H1 (cell line): ENCODE data around the gene FAM222B. TPM values are rescaled to one million over a fixed set of nuclear protein-coding genes. Genes with fewer than 3 reads are reported as not detected.

Experiments
- CTCF ChIA-PET: fragments of 300-600 bp; sonication (Branson Sonifier 250); formaldehyde crosslinking; loops from one replicate; lab custom pipeline; 2021; ENCODE audit not compliant: partially characterized antibody; lab: Charles Lee
- POLR2A ChIA-PET: fragments of 300-600 bp; sonication (Branson Sonifier 250); formaldehyde crosslinking; loops from one replicate; lab custom pipeline; 2021; ENCODE audit warnings: inconsistent platforms; ENCODE audit not compliant: partially characterized antibody; lab: Charles Lee
- DNase-seq, 2 experiments: peaks; one replicate each; pipeline versions ENCODE4 v3.0.0 to v3.0.0-alpha.2; 2010 to 2022; ENCODE audit warnings: low spot score in 2 of 2, low read depth in 1 of 2, mixed read lengths in 1 of 2
- FAIRE-seq: peaks from 2 replicates; lab custom pipeline; 2011; peaks lifted over from hg19 to GRCh38; lab: Jason Lieb, UNC
- H2AFZ ChIP-seq: 2 replicates; pipeline ENCODE4 v1.8.1; 2012; ENCODE audit warnings: low read length, inconsistent platforms
- H2AK5ac ChIP-seq: 2 replicates; pipeline ENCODE4 v1.6.1; 2013; ENCODE audit warnings: low read depth, low read length
- H2BK120ac ChIP-seq: replicated peaks from 2 replicates; pipeline ENCODE3; 2013; ENCODE audit warnings: low read depth, low read length, inconsistent platforms
- H2BK12ac ChIP-seq: 2 replicates; pipeline ENCODE4 v1.6.1; 2013; ENCODE audit warnings: low read depth, low read length
- H2BK15ac ChIP-seq: 2 replicates; pipeline ENCODE4 v1.6.1; 2013; ENCODE audit warnings: low read length
- H2BK20ac ChIP-seq: 2 replicates; pipeline ENCODE4 v1.6.1; 2013; ENCODE audit warnings: low read length
- H2BK5ac ChIP-seq: 2 replicates; pipeline ENCODE4 v1.6.1; 2013; ENCODE audit warnings: low read depth, low read length
- H3K14ac ChIP-seq: 2 replicates; pipeline ENCODE4 v1.6.1; 2013; ENCODE audit warnings: inconsistent platforms; ENCODE audit not compliant: insufficient read length
- H3K18ac ChIP-seq: 2 replicates; pipeline ENCODE4 v1.6.1; 2013; ENCODE audit warnings: low read length; ENCODE audit errors: extremely low read depth
- H3K23ac ChIP-seq: 2 replicates; pipeline ENCODE4 v1.6.1; 2013; ENCODE audit warnings: inconsistent platforms; ENCODE audit not compliant: insufficient read length
- H3K23me2 ChIP-seq: 2 replicates; pipeline ENCODE4 v1.6.1; 2013; ENCODE audit warnings: low read depth, low read length
- H3K27ac ChIP-seq: 2 replicates; pipeline ENCODE4 v1.6.1; 2011; ENCODE audit warnings: low read depth, low read length, inconsistent platforms
- H3K27me3 ChIP-seq, 4 experiments: replicated peaks in 1 of 4; 1 replicate in 1 of 4; 2 replicates in 3 of 4; pipeline versions ENCODE4 v1.6.1 to v1.8.1; 2011 to 2013; ENCODE audit warnings: low read length in 3 of 4, mild to moderate bottlenecking in 3 of 4, inconsistent platforms in 2 of 4, mixed read lengths in 2 of 4, moderate library complexity in 1 of 4; ENCODE audit not compliant: control insufficient read depth in 3 of 4, insufficient read depth in 3 of 4; ENCODE audit errors: extremely low read depth in 1 of 4
- H3K36me3 ChIP-seq, 4 experiments: 2 replicates each; pipeline versions ENCODE4 v1.6.1 to v1.8.1; 2011 to 2013; ENCODE audit warnings: mild to moderate bottlenecking in 4 of 4, low read length in 3 of 4, moderate library complexity in 2 of 4, control low read depth in 1 of 4, inconsistent platforms in 1 of 4; ENCODE audit not compliant: insufficient read depth in 4 of 4, control insufficient read depth in 2 of 4
- H3K4ac ChIP-seq: replicated peaks from 2 replicates; pipeline ENCODE3; 2013; ENCODE audit warnings: low read length, low read depth, mixed read lengths, inconsistent platforms; ENCODE audit not compliant: insufficient read length
- H3K4me1 ChIP-seq, 4 experiments: replicated peaks in 1 of 4; 1 replicate in 1 of 4; 2 replicates in 3 of 4; pipeline versions ENCODE4 v1.6.1 to v1.8.1; 2011 to 2013; ENCODE audit warnings: low read length in 3 of 4, inconsistent platforms in 2 of 4, mixed read lengths in 1 of 4; ENCODE audit not compliant: insufficient read depth in 4 of 4, control insufficient read depth in 3 of 4
- H3K4me2 ChIP-seq, 2 experiments: 2 replicates each; pipeline versions ENCODE4 v1.6.1 to v1.8.1; 2011 to 2013; ENCODE audit warnings: low read depth in 2 of 2, low read length in 2 of 2, control low read depth in 1 of 2, inconsistent platforms in 1 of 2, mild to moderate bottlenecking in 1 of 2; ENCODE audit not compliant: insufficient read depth in 1 of 2
- H3K4me3 ChIP-seq, 4 experiments: fragments of 200-600, 300-600 bp in 1 of 4; sonication (generic), shearing (Covaris generic), sonication (Bioruptor Twin) in 1 of 4; 2 replicates each; pipeline versions ENCODE4 v1.5.1 to v1.8.1; 2011 to 2016; ENCODE audit warnings: low read length in 4 of 4, low read depth in 3 of 4, control low read depth in 2 of 4, inconsistent platforms in 2 of 4, mild to moderate bottlenecking in 2 of 4, mixed read lengths in 1 of 4, moderate library complexity in 1 of 4; ENCODE audit not compliant: insufficient read depth in 2 of 4; ENCODE audit errors: extremely low read depth in 1 of 4
- H3K56ac ChIP-seq: replicated peaks from 2 replicates; pipeline ENCODE3; 2013; ENCODE audit warnings: low read depth, mild to moderate bottlenecking, mixed read lengths, low read length, inconsistent platforms; ENCODE audit not compliant: insufficient read length
- H3K79me1 ChIP-seq: 2 replicates; pipeline ENCODE4 v1.6.1; 2013; ENCODE audit warnings: low read depth, low read length, control low read depth
- H3K79me2 ChIP-seq, 2 experiments: 2 replicates each; pipeline versions ENCODE4 v1.6.1 to v1.8.1; 2012 to 2013; ENCODE audit warnings: low read length in 2 of 2, mild to moderate bottlenecking in 2 of 2, inconsistent platforms in 1 of 2; ENCODE audit not compliant: insufficient read depth in 2 of 2, control insufficient read depth in 1 of 2
- H3K9ac ChIP-seq, 4 experiments: replicated peaks in 1 of 4; 1 replicate in 1 of 4; 2 replicates in 3 of 4; pipeline versions ENCODE4 v1.6.1 to v1.8.1; 2011 to 2013; ENCODE audit warnings: low read depth in 3 of 4, low read length in 3 of 4, control low read depth in 2 of 4, mild to moderate bottlenecking in 2 of 4, moderate library complexity in 2 of 4, inconsistent platforms in 1 of 4; ENCODE audit errors: extremely low read depth in 1 of 4
- H3K9me3 ChIP-seq, 2 experiments: 2 replicates each; pipeline versions ENCODE4 v1.6.1 to v1.8.1; 2012 to 2013; ENCODE audit warnings: mild to moderate bottlenecking in 2 of 2, moderate library complexity in 2 of 2, control low read depth in 1 of 2, inconsistent platforms in 1 of 2, low read depth in 1 of 2, low read length in 1 of 2, mixed read lengths in 1 of 2; ENCODE audit not compliant: insufficient read depth in 2 of 2
- H4K20me1 ChIP-seq, 2 experiments: replicated peaks in 1 of 2; 2 replicates each; pipeline versions ENCODE3 to v1.8.1; 2011 to 2013; ENCODE audit warnings: inconsistent platforms in 2 of 2, low read length in 2 of 2, mild to moderate bottlenecking in 1 of 2; ENCODE audit not compliant: insufficient read depth in 2 of 2, control insufficient read depth in 1 of 2
- H4K5ac ChIP-seq: 2 replicates; pipeline ENCODE4 v1.6.1; 2013; ENCODE audit warnings: low read length, low read depth, mixed read lengths, inconsistent platforms; ENCODE audit not compliant: insufficient read length
- H4K8ac ChIP-seq: 2 replicates; pipeline ENCODE4 v1.8.0; 2013; ENCODE audit warnings: mild to moderate bottlenecking, moderate library complexity, low read length, inconsistent platforms; ENCODE audit not compliant: insufficient read depth; ENCODE audit errors: extremely low read depth
- H4K91ac ChIP-seq: replicated peaks from 2 replicates; pipeline ENCODE3; 2013; ENCODE audit warnings: low read length, mixed read lengths, inconsistent platforms; ENCODE audit not compliant: insufficient read length
- CEBPB ChIP-seq: IDR thresholded peaks from 2 replicates; pipeline ENCODE4 v1.6.1; 2012; ENCODE audit warnings: low read depth, low read length
- CHD2 ChIP-seq: IDR thresholded peaks from 2 replicates; pipeline ENCODE4 v1.6.1; 2012; ENCODE audit warnings: low read length, improper control_type of control experiment
- WGBS, 2 experiments: shearing (Covaris generic) in 1 of 2; methylation state at CpG; one replicate each; pipeline versions ENCODE4 v1.1.6 to v1.1.7; 2013 to 2015; ENCODE audit warnings: low lambda C conversion rate in 2 of 2, mixed read lengths in 2 of 2, inconsistent platforms in 1 of 2, low coverage in 1 of 2, missing lambda C conversion rate in 1 of 2; ENCODE audit not compliant: insufficient replicate concordance in 2 of 2, insufficient coverage in 1 of 2, insufficient read length in 1 of 2; ENCODE audit errors: extremely low coverage in 1 of 2, missing lambda C conversion rate in 1 of 2; 5-methylcytosine and 5-hydroxymethylcytosine counted together
- polyA plus RNA-seq, 7 experiments: library from polyadenylated mRNA; depleted of rRNA in 3 of 7; stranded (reverse) in 5 of 7; unstranded in 2 of 7; fragments of >200 nt in 5 of 7; fragments of 200-250 nt in 2 of 7; gene quantifications; 1 replicate in 5 of 7; 2 replicates in 1 of 7; 4 replicates in 1 of 7; pipeline versions ENCODE4 v1.2.1 to v1.2.3, GENCODE V29; 2011 to 2013; ENCODE audit warnings: missing spikeins in 2 of 7, mixed read lengths in 2 of 7
- total RNA-seq: library from RNA; stranded (reverse); fragmentation: NEBNext Ultra II Directional; extraction: Animal tissue kit (Norgen Biotek cat#: 25700); gene quantifications from 2 replicates; pipeline ENCODE4 v1.2.1, GENCODE V29; 2021

FAM222B gene
- total and polyA plus RNA-seq, 2 of the 8 experiments (the other 6 are each of a cell fraction or from before 2014, with no cell fraction given), result 42.1 to 81.7 TPM

DNA sequence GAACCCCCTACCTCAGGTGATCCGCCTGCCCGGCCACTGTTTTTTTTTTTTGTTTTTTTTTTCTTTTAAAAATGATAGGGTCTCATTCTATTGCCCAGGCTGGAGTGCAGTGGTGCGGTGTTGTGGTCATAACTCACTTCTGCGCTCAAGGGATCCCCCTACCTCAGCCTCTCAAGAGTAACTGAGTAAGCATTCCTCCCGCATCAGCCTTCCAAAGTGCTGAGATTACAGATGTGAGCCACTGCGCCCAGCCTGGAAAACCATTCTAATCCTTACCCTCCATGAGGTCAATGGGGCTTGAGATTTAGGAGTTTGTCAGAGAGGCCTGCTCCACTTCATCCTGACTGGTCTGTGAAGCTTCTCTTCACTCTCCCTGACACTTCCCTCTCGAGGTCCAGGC, 24.7 kb upstream of the FAM222B start:
- Histone ChIP-seq H3K79me2 (no peaks in the 10 kb centered on the region), H3K23ac (no peak overlapping the region), H3K27ac (no peak overlapping the region), H3K36me3 (no peaks in the 10 kb centered on the region; a peak in 1 of 8 replicates), H4K20me1 (no peaks in the 10 kb centered on the region), H2BK5ac (peak overlapping the region; percentile 52; the same call in 1 of the 2 replicates), H3K9me3 (no peaks in the 10 kb centered on the region), H2BK15ac (0 out of 2 replicates have a peak overlapping the region, but pooled peaks have one; percentile 81), H2AK5ac (no peak overlapping the region), H3K4me1 (peaks cover 0 to 6% (median 0%) of the 10 kb centered on the region in 4 experiments; a peak in 1 of 7 replicates), H3K56ac (no peak overlapping the region), H3K9ac (no peak overlapping the region), H4K91ac (no peak overlapping the region), H3K4me3 (no peak overlapping the region), H3K18ac (no peak overlapping the region), H2BK12ac (no peak overlapping the region; the same call in 1 of the 2 replicates), H2BK120ac (no peak overlapping the region), H2BK20ac (no peak overlapping the region), H4K5ac (no peak overlapping the region), H3K4me2 (no peak overlapping the region), H3K23me2 (no peaks in the 10 kb centered on the region), H2AFZ (no peak overlapping the region), H3K4ac (no peak overlapping the region), H3K27me3 (peaks cover 0 to 4% (median 0%) of the 10 kb centered on the region in 4 experiments; a peak in 2 of 7 replicates), H3K14ac (no peak overlapping the region), H3K79me1 (no peaks in the 10 kb centered on the region), H4K8ac (no peak overlapping the region)
- DNase-seq (no peak), FAIRE-seq (no peak)
- ChIA-PET POLR2A (interaction anchor here (0.7 to 2.3 kb wide), 4 partner anchors 9 to 115 kb away, joined by 3 to 6 read pairs (median 4); partner anchors contain the start of gene FLOT2), CTCF (interaction anchor here (1.1 to 4.2 kb wide), 5 partner anchors 12 to 107 kb away, joined by 3 to 20 read pairs (median 7); no protein-coding TSS in a partner anchor)
- no peak for TF ChIP-seq CHD2
- no peak for TF ChIP-seq CEBPB
- WGBS, 2 experiments, result 93% methylated on average over 7 of the region's 7 CpGs; no CpG with 5 or more reads in 1 of the 2 experiments
